Fibroblast of skin of left quadriceps (primary cell): ENCODE measurements around the gene CACNA1C.

Experiments used
- DNase-seq, 2 experiments: peaks; one replicate each; pipeline ENCODE4 v3.0.0-alpha.2; 2013; ENCODE audit warnings: low read depth in 2 of 2

CACNA1C gene

DNA sequence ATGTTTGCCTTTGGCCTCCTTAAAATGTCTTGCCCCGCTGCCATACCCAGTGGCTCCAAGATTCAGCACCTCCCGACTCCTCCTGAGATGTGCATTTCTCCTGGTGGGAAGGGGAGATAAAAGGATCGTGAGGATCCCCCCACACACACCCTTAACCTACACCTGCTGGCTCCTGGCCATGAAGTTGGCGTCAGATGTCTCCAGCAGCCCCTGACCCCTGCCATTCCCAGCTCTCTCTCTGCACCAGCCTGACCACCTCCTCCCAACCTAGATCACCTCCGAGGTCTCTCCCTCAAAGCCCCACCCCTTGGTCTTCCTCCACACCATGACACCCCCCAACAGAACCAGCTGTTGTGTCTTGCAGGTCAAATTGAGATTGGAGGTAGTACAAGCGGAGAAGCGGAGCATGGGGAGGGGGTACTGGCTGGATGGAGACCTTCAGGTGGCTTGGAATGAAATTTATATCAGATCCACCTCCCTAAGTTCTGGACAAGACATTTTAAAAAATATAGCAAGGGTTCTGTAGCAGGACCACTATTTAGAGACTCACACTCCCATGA, 590.9 kb downstream of the CACNA1C start:
- DNase-seq = no peak

DNA sequence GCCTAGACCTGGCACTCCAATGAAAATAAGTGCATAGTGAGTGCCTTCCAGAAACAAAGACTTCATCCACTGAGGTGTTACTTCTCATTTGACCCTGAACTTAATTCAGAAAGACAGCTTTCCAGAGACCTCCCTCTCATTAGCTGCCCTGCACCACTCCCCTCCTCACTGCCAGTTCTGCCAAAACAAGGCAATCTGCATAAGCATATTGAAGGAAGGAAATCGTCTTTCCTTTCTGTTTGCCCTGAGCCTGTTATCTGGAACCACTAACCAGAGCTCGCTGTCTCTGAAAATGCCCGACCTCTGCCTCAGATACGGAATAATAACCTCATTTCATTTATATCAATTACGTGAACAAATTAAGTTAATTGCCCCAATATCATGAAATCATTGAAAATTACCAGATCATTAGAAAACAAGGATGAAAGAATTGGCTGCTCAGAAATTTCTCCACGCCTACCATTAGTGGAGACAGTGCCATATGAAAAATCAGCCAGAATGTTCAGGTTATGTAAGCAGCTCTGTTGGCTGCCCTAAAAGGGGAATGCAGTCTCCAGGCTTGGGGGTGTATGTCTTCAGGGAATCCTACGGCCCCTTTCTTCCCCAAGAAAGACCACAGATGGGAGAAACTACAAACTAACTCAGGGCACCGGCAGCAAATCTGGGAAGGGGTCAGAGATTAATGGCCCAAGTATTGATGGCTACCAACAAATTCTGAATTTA, 592.1 kb downstream of the CACNA1C start:
- DNase-seq = no peak

DNA sequence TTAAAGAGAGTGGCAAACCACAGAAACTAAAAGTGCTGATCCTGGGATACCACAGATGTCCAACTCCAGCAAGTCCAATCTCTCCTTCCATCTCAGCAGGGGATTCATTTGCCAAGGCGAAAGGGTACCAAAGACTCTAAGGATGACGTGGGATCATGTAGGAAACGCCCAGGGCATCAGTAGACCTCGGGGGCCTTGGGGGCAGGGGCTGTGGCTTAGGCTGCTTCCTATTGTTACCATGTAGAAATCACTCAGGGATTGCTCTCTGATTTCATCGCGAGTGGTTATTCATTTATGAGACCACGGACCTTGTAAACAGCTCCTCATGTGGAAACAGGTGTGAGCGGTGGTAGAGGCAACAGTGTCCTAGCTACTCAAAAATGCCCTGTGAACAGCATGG, 592.7 kb downstream of the CACNA1C start:
- DNase-seq = no peak

DNA sequence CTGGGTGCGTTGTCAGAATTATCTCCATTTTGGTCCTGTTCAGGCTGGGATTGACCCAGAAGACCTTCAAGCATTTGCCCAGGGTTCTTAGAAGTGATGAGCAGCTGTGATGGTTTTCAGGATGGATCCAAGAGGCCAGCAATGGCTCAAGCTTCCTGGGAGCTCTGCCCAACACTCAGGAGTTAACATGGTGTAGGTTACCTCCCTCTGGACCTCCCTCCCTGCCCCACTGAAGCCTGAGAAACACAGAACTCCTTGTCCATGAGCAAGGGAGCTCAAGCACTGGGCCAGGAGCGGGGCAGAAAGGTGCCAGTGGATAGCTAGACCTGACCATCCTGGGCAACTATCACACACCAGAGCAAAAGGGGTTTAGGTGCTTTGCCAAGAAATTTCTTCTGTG, 593.6 kb downstream of the CACNA1C start:
- DNase-seq = no peak

DNA sequence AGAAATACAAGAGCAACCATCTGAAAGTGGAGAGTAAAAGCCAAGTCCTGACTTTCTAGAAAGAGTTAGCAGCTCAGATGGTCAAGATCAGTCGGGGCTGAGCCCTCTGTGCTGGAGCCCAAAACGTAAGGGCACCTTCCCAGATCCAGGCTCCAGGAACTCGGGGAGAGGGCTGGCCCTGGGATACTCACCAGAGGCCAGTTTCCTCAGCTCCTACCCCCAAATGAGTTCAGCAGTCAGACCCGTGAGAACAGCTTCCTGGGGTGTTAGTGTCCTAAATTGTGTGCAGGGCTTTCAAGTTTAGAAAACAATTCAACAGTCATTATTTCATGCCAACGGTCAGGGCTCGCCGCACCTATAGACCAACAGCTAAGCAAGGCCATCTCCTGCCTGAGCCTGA, 594.4 kb downstream of the CACNA1C start:
- DNase-seq = no peak

DNA sequence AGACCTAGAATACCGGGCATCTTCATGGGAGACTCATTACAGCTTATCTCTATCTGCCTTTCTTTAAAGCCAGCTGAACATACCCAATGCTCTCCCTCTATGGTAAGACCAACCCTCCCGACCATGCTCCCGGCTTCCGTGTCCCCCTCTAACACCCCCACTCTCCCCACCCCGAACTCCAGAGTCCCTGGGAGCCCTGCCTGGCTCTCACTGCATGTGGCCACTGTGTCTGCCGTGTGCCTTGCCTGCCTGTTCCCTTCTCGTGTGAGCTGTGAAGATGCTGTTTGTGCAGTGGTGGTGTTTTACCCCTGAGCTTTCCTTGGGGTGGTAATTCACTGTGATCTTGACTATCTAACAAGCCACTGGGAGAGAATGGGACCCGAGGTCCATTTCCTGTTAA, 595.6 kb downstream of the CACNA1C start:
- DNase-seq = no peak

DNA sequence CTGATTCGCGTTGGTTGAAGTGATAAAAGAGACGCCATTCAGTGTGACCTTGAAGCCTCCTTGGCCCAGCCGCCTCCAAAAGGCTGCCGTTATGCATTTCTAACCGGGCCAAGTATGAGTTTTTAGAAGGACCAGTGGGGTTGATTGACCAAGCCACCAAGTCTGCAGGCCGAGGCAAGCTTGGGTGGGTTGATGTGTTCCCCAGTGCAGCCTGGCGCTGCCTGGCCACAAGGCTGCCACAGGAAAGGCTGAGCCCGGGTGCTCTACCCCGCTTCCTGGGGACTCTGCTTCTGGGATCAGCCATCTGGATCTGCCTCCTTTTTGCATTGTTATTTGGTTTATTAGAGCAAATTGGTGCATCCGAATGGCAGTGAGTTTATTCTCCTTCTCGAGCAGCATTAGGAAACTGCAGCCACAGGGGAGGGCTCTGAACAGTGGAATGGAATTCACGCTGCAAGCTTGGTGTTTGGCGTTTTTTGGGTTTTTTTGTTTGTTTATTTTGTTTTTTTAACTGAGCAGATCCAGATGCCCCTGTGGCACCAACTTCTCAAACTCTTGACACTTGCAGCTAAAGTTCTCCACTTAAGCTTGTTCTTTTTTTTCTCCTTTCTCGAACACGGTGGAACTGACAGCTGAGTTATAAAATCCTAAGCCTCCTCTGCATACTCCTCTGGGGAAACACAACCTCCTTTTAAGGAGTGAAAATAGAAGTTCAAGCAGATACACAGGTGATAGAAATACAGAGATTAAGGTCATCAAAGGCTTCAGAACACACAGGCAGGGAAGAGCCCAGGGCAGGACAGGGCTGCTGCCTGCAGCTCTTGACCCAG, 596.6 kb downstream of the CACNA1C start:
- DNase-seq = no peak

DNA sequence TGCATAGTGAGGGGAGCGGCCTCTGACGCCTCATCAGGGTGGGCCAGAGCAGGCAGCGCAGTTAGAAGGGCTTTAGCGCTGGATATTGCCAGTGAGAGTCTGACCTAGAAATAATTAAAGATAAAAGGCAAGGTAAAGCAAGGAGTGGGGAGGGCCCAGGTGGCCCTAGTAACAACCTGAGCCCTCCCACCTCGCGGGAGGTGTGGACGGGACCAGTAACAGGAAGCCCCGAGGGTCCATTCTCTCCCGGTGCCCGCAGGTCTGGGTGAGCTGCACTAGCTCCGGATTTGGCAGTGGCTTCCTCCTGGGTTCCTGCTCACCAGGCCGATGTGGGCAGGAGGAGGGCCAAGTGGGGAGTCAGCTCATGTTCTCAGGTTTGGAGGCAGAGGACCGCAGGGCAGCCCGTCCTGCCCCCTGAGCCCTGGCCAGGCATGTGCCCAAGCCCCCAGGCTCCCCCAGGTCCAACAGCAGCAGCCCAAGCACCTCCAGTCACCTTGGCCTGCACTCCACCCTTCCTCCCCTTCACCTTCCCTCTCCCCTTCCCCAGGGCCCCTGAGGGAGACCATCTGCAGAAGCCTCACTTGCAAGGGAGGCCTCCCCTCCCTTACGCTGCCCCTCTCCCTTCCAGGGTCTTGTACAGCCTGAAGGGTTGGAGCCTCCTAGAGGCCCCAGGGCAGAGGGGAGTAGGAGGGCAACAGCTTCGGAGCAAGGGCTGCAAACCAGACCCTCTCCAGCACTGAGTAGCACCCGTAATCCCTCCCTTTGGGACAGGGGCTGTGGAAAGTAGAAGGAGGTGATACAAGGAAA, 597.7 kb downstream of the CACNA1C start:
- DNase-seq = no peak

DNA sequence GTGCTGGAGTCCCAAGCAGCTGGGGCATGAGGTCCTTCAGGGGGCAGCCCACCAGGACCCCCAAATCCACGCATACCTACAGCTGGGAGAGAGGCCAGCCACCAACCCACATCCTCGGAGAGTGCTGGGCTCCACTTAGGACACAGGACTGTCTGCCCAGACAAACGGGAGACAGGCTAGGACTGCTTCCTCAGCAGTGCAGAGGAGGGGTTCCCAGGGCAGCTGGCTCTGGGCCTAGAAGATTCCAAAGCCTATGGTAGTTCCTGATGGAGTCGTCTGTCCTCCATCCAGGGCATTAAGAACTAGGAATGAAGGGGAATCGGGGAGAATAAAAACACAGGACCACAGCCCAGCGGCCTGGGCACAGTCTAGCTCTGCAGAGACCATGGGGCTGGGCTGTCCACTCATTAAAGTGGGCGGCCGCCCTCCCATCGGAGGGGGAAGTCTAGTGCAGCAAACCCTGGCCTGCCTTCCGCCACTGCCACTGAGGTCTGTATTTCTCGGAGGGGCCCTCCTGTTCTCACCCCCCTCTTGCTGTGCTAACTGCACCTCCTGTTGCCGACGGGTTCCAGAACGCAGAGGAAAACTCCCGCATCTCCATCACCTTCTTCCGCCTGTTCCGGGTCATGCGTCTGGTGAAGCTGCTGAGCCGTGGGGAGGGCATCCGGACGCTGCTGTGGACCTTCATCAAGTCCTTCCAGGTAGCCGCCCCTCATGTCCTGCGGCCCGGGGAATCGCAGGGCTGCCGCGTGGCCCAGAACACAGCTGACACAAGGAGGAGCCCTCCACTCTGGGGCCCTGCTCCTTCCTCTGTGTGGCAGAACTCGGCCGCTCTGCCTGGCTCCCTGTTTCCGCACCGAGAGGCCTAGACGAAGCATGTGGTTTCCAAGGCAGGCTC, 598.5 kb downstream of the CACNA1C start:
- no peak for DNase-seq

DNA sequence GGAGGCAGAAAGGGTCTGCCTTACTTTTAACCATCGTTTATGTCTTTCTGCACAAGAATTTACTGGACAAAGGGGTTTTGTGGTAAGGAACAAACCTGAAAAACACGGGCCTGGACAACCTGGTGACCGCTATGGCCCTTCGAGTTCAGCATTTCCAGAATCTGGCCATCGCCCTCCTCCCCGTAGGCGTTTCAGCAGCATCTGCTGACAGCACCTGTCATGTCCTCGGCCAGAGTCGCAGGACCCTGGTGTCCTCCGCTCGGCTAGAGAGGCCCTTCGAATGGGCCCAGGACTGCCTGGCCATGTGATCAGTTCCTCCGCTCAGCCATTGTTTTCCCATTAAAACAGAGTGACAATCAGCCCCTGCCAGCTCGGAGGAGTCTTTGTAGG, 599.2 kb downstream of the CACNA1C start:
- no peak for DNase-seq

DNA sequence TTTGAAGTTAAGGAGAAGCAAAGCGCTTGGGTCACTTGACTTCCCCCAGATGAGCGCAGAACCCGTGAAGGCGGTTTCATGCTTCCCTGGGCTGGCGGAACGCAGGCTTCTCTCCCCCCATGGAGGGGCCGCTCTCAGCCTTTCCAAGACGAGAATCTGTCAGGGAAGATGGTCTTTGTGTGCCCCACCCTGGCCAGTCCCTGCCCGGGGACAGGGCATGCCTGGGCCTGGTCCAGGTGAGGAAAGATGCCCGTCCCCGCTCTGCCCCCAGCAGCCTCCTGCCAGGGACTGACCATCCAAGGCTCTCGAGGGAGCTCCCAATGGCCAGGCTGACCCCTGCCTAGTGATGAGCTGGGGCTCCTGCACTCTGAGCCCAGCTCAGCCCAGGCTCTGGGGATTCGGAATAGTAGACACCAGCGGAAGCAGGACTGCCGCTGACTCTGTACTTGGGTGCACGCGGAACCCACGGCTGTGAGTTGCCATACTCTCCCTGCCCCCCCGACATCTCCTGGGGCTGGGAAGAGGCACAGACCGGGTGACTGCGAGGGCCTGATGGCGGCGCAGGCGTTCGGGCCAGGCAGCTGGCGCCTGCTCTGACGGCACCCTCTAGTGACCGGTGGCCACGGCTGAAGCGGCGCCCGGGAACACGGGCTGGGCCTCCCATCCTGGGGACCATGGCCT, 599.8 kb downstream of the CACNA1C start:
- no peak for DNase-seq

DNA sequence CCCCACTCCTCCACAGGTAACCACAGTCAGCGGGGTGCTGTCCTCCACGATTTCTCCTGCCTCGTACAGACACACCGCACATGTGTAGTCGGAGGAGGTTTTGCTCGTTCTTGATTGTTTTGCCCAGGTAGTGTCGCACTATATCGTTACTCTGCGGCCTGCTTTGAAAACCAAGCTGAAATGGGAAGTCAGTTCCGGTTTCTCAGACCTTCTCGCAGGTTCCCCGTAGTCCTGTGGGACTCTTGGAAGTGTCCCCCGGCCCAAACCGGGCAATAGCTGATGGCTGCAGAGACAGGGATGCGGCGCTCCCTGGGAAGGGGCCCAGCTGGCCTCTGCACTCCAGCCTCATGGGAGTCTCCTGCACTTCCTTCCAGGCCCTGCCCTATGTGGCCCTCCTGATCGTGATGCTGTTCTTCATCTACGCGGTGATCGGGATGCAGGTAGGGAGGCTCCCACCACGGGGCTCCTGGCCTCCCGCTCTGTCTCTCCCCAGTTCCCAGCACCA, 600.7 kb downstream of the CACNA1C start:
- DNase-seq = no peak

DNA sequence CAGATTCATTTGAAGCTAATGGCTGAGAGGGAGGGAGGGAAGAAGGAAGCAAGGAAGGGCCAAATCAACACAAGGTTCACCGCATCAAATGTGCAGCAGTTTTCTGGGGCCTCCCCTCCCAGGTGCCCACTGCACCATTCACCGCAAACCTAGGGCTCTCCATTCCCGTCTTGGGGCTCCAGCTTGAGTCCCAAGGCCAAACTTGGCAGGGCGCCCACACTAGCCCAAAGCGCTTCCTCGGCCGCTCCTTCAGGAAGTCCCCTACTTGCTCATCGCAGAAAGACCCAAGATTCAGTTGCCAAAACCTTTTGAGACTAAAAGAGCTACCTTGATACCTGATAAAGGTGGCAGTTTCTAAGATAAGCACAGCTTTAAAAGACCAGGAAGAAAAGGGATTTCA, 601.5 kb downstream of the CACNA1C start:
- DNase-seq = no peak

DNA sequence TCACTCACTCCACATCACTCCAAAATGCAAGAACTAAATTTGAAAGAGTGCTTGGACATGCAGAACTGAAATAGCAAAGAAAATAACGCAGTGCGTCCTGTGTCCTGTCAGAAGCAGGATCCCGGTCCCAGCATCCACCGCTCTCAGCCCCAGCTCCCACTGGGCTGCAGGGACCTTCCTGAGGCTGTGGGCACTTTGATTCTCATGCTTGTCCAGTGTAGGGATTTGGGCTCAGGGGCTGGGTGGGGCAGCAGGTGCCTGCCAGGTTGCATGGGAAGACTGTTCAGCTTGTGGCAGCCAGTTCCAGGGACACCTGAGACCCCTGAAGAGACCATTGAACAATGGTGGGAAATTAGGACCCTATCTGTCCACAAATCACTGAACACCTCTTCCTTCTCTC, 602.0 kb downstream of the CACNA1C start:
- DNase-seq = no peak

DNA sequence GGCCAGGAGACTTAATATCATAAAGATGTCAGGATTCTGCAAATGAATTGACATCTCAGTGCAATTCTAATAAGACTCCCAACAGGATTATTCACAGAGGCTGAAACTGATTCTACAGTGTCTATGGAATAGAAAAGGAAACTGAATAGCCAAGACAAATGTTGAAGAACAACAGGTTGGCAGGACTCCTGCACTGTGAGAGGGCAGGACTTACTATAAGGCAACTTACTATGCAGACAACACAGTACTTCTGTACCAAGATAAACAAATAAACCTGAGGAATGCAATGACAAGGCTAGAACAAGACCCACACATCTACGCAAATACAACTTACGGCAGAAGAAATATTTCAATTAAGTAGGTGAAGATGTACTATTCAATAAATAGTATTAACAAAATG, 609.7 kb downstream of the CACNA1C start:
- no peak for DNase-seq

DNA sequence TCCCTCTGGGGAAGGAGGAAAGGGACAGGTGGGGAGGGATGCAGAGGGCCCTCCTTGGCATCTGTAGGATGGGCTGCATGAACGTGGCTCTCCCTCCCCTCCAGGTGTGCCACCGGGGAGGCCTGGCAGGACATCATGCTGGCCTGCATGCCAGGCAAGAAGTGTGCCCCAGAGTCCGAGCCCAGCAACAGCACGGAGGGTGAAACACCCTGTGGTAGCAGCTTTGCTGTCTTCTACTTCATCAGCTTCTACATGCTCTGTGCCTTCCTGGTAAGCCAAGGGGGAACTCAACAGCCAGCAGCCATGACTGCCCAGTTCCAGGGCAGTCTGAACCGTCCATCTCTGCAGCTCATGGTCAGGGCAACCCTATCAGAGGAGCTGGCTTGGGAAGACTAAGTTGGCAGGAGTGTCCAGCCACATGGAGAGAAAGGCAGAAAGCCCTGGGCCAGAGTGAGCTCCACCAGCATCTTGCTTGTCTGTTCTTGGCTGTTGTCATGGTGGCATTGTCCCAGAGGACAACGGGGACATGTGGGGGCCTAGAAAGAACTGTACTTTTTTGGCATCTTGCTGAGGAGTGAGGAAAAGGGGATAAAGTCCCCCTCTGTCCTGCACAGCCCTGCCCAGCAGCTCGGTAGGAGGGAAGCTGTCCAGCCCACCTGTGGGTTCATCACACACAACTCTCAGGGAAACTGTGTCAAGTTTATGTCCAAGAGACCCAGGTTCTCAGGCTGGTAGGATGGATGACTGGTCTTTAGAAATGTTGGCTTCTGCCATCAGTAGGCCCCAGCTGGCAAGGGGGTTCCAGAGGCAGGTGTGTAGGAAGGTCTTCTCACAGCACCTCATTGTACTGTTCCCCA, 612.2 kb downstream of the CACNA1C start:
- DNase-seq = no peak

DNA sequence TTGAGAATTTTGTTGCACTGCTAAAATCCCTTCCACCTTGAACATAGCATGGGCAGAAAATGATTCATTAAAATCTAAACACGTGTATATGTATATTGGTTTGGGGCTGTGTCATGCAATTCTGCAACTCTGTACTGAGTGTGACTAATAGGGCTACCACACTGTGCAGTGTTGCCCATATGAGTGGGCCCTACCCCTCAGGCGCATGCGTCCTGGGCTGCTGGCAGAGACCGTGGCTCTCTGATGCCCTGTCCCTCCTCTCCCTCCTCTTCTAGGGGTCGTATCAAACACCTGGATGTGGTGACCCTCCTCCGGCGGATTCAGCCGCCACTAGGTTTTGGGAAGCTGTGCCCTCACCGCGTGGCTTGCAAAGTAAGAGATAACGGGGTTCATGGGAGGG, 613.6 kb downstream of the CACNA1C start:
- no peak for DNase-seq

DNA sequence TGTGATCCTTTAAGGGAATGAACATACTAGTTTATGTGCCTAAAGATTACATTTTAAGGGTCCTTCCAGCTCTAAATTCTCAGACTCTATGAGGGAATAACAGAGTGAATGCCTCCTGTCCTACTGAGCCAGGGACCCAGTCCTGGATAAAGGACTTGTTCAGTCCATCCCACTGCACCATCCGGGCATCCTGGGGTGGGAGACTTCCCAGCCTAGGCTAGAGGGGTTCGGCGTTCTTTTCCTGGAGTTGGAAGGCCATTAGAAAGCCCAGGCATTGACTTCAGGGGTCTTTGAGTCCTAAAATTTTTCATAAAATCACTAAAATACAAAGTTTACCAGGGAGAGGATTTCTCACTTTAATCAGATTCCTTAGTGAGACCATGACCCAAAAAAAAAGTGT, 614.1 kb downstream of the CACNA1C start:
- no peak for DNase-seq

DNA sequence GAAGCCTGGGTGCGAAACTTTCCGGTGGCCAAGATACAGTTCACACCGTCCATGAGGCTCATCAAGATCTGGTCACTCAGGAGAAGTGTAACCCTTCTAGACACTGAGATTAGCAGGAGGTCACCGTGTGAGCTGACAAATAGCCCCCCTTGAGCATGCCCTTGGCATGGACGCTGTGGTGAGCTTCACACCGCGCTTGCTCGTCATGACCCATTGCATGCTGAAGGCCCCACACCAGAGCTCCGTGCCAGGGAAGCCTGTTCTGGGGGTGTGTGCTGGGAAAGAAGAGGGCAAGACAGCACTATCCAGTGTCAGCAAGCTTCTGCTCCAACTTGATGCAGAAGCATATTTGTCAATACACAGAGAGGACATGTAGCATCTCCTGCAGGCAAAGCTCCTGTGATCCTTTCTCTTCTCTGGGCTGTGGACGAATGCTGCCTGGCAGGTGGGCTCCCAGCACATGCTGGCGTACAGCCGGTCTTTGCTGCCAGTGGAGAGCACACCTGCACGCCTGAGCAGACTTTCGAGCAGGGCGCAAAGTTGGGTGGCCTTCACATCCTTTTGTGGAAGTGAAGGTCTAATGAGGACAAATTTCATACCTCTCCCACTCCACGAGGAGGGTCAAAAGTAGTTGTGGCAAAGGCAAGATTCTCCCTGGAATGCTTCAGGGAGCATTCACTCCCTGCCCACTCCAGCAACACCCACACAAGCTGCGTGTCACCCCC, 615.1 kb downstream of the CACNA1C start:
- no peak for DNase-seq
